Astrocyte of the cerebellum (primary cell): ENCODE data around the gene HDGFL2.

Experiments used
- DNase-seq: peaks from one replicate; pipeline ENCODE4 v3.0.0-alpha.2; 2011; ENCODE audit warnings: low read depth
- H3K4me3 ChIP-seq: 2 replicates; pipeline ENCODE4 v1.5.1; 2011; ENCODE audit warnings: mild to moderate bottlenecking, low read depth, low read length, moderate library complexity
- in situ Hi-C: cut with HindIII; loops from 2 replicates; pipeline ENCODE4 v1.10.0; 2017; ENCODE audit warnings: low sequenced_read_pairs
- TF ChIP-seq, protein P1 (sequence below): IDR thresholded peaks from 2 replicates; pipeline ENCODE4 v1.5.1; 2012; ENCODE audit warnings: low read length, low read depth, moderate library complexity, mild to moderate bottlenecking; ENCODE audit errors: missing control alignments

Gene HDGFL2

DNA sequence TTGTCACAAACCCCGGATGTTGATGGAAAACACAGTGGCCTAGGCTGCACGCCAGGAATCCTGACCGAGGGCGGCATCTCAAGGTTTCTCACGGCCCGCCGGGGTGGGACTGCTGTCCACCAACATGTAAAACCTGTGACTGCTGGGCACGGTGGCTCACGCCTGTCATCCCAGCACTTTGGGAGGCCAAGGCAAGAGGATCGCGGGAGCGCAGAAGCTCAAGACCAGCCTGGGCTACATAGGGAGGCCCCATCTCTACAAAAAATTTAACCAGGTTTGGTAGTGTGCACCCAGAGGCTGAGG, 35.0 kb downstream of the HDGFL2 start:
- TF ChIP-seq, protein P1, sequence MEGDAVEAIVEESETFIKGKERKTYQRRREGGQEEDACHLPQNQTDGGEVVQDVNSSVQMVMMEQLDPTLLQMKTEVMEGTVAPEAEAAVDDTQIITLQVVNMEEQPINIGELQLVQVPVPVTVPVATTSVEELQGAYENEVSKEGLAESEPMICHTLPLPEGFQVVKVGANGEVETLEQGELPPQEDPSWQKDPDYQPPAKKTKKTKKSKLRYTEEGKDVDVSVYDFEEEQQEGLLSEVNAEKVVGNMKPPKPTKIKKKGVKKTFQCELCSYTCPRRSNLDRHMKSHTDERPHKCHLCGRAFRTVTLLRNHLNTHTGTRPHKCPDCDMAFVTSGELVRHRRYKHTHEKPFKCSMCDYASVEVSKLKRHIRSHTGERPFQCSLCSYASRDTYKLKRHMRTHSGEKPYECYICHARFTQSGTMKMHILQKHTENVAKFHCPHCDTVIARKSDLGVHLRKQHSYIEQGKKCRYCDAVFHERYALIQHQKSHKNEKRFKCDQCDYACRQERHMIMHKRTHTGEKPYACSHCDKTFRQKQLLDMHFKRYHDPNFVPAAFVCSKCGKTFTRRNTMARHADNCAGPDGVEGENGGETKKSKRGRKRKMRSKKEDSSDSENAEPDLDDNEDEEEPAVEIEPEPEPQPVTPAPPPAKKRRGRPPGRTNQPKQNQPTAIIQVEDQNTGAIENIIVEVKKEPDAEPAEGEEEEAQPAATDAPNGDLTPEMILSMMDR, result no peak
- no peak overlapping the region for H3K4me3 ChIP-seq
- DNase-seq, result no peak
- in situ Hi-C loops, result no loop called here

DNA sequence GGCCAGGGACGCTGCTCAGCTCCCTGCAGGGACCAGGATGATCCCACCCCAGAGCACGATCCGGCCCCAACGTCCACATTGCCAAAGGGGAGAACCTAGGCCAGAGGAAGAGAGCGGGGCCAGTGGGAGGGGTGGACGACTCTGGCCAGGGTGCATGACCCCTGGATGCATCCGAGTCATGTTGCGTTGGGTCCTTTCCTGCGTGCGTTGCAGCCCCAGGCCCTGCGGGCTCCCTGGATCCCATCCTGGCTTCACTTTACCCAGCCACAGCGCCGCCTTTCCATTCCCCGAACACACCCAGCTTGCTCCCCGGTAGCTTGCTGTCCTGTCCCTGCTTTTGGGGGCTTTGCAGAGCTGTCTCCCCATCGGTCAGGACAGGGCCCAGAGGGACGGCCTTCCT, 35.7 kb downstream of the HDGFL2 start:
- in situ Hi-C loops, result no loop called here
- DNase-seq, result no peak
- TF ChIP-seq, protein P1, result no peak
- no peak overlapping the region for H3K4me3 ChIP-seq

DNA sequence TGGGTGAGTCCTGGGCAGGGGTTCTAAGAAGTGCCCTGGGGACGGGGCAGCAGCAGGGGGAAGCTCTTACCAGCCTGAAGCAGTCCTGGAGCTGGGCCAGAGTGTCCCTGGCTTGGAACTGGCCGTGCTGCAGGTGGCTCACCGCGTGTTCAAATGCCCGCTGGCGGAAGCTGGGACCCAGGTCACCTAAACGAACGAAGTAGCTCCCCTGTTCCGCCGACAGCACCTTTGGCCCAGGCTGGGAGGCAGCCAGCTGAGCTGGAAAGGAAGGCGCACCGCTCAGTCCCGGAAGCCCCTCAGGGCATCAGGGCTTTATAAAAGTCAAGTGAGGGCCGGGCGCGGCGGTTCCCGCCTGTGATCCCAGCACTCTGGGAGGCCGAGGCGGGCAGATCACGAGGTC, 36.6 kb downstream of the HDGFL2 start:
- no peak for DNase-seq
- in situ Hi-C loops, result no loop called here
- TF ChIP-seq, protein P1, result no peak
- H3K4me3 ChIP-seq, result no peak overlapping the region

DNA sequence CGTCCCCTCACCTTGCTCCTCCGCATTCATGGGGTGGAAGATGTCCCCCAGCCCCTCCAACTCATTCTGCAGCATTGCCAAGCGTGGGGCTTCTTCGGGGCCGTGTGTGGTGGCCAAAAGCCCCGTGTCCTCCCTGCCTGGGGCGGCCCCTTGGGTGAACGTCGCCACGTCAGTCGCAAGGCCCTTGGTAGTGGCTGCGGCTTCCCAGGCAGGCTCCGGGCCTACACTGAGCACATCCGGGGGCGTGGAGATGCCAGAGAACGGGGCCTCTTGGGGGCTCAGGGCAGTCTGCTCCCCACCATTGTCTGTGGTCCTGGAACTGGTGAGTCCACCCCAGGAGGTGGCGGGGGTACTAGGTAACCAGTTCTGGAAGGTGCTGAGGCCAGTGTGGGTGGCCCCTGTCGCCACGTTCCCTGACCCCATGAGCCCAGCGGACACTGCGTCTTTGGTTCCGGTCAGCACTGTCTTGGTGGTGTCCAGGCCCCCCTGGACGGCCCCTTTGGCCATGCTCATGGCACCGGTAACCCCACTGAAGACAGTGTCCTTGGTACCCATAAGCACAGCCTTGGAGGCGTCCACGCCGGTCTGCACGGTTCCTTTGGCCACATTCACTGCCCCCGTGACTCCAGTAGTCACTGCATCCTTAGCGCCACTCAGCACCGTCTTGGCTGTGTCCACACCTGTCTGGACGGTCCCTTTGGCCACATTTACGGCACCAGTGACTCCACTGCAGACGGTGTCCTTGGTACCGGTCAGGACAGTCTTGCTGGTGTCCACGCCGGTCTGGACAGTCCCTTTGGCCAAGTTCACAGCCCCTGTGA, 38.5 kb downstream of the HDGFL2 start:
- no peak for DNase-seq
- TF ChIP-seq, protein P1, result no peak
- no peak overlapping the region for H3K4me3 ChIP-seq
- in situ Hi-C loops, result no loop called here

- in situ Hi-C loops, result no loop called here
- TF ChIP-seq, protein P1, result no peak
- H3K4me3 ChIP-seq, result no peak overlapping the region
- DNase-seq, result no peak
Measured at GRCh38 chr19:4511300-4512054, 39.4 kb downstream of the HDGFL2 start.

DNA sequence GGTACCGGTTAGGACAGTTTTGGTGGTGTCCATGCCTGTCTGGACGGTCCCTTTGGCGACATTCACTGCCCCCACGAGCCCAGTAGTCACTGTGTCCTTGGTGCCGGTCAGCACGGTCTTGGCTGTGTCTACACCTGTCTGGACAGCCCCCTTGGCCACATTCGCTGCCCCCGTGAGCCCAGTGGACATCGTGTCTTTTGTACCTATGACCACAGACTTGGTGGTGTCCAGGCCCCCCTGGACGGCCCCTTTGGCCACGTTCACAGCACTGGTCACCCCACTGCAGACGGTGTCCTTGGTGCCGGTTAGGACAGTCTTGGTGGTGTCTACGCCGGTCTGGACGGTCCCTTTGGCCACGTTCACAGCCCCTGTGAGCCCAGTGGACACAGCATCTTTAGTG, 40.0 kb downstream of the HDGFL2 start:
- H3K4me3 ChIP-seq, result no peak overlapping the region
- TF ChIP-seq, protein P1, result no peak
- no peak for DNase-seq
- in situ Hi-C loops, result no loop called here
